ENCODE results near the gene RNF150.

DNA sequence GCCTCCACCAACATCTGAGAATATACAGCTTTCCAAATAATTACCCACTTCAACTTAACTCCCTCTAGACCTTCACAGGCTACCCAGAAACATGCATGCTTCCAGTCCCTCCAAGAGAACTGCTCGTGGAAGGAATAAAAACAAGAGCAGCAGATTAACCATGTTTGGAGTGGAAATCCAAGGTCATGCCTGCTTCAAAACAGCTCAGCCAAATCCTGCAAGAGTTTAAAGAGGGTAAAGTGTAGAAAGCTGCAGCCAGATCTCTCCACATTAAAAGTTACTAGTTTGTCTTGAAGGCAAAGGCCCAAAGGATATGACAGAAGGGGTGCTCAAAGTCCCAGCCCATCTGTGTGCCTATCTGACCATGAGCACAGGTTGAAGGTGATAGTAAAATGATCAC is 139.3 kb downstream of the RNF150 start:
- TF ChIP-seq POLR2AphosphoS5 (IDR thresholded peaks at IDR 0.05) (peak in 1 of 2 donors; percentile 12), CTCF (IDR thresholded peaks at IDR 0.05) (no peak), POLR2A (IDR thresholded peaks at IDR 0.05; ENCODE audit: low read depth) (no peak), EP300 (IDR thresholded peaks at IDR 0.05) (no peak)
